GM12872 (cell line): ENCODE measurements around the gene ABCA6.

ENCODE experiments used
- TF ChIP-seq, protein P1 (sequence below): IDR thresholded peaks from 3 replicates; pipeline ENCODE4 v1.5.1; 2011; ENCODE audit warnings: low read depth, mild to moderate bottlenecking, low read length, moderate library complexity; ENCODE audit not compliant: insufficient read depth

The ABCA6 gene

DNA sequence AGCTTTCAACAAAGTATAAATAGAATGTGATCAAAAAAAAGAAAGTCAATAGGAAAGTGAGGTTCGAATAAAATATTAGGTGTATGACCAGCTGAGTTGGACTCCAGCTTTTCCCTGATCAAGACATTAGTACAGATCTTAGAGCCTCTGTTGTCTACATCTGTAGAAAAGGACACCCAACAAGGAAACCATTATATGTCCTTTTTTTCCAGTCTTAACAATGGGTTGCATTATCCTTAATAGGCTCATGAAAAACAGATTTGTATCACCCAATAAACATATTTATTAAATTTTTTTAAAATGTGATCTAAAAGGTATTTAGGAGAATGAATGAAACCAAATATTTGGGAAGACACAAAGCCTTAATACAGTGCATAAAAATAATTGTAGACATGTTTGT, 18.1 kb downstream of the ABCA6 start:
- TF ChIP-seq, protein P1, sequence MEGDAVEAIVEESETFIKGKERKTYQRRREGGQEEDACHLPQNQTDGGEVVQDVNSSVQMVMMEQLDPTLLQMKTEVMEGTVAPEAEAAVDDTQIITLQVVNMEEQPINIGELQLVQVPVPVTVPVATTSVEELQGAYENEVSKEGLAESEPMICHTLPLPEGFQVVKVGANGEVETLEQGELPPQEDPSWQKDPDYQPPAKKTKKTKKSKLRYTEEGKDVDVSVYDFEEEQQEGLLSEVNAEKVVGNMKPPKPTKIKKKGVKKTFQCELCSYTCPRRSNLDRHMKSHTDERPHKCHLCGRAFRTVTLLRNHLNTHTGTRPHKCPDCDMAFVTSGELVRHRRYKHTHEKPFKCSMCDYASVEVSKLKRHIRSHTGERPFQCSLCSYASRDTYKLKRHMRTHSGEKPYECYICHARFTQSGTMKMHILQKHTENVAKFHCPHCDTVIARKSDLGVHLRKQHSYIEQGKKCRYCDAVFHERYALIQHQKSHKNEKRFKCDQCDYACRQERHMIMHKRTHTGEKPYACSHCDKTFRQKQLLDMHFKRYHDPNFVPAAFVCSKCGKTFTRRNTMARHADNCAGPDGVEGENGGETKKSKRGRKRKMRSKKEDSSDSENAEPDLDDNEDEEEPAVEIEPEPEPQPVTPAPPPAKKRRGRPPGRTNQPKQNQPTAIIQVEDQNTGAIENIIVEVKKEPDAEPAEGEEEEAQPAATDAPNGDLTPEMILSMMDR = no peak

- TF ChIP-seq, protein P1 = no peak
Measured at GRCh38 chr17:69122065-69122464, 19.6 kb downstream of the ABCA6 start.

- TF ChIP-seq, protein P1 = no peak
Measured at GRCh38 chr17:69117855-69118784, 23.6 kb downstream of the ABCA6 start.

- TF ChIP-seq, protein P1 = no peak
Measured at GRCh38 chr17:69111794-69112193, 29.9 kb downstream of the ABCA6 start.

- TF ChIP-seq, protein P1 = no peak
Measured at GRCh38 chr17:69105907-69106730, 35.6 kb downstream of the ABCA6 start.

DNA sequence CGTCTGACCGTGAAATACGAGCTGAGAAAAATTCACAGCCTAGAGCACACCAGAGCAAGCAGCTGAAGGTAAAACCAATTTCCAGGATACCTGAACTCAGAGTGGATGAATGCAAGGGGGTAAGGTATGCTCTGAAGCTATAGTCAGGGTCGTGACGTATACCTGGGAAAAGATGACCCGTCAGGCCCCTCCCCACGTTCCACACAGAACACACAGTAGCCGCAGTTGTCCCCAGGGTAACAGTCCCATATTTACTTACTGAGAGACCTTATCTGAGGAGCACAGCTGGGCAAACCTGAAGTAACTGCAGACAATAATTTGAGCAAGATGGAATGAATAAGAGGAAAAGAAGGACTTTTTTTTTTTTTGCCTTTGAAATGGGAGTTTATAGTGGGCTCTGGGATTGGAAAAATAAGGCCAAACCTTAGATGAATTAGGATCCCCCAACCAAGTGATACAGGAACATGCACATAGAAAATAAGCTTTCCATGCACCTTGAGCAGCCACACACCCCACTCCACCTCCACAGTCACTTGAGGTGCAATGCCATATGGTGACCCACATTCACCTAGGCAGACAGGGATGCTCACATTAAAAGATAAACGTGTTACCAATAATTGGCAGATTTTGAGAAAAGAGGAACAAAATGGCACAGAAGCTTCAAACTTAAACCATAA, 38.0 kb downstream of the ABCA6 start:
- TF ChIP-seq, protein P1 = no peak

DNA sequence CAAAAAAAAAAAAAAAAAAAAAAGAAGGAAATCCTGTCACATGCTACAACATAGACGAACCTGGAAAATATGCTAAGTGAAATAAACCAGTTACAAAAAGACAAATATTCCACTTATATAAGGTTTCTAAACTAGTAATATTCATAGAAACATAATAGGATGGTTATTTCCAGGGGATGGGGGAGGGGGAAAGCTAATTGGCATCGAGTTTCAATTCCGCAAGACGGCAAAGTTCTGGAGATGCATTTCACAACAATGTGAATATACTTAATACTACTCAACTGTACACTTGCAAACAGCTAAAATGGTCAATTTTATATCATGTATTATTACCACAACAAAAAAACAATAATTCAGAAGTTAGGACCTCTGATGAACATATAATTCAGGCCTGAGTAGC, 43.1 kb downstream of the ABCA6 start:
- TF ChIP-seq, protein P1 = no peak
